HS-5 (cell line): ENCODE measurements around the gene APOBEC4.
"Not testable (repeated sequence)": the region's sequence is repeated elsewhere in the genome, so short reads cannot be mapped to it uniquely, and the experiment has no call there.

Experiments
- DNase-seq: peaks from one replicate; pipeline ENCODE4 v3.0.0-alpha.2; 2012; ENCODE audit warnings: low read depth

Gene APOBEC4

GRCh38 chr1:183652547-183653461 lies at the start of gene APOBEC4:
Gene APOBEC4 (minus strand): TSS chr1:183653316. CDS start chr1:183648781, 4,535 bp downstream.
- no peak for DNase-seq

- DNase-seq, result no peak
Measured at GRCh38 chr1:183702813-183703198, 49.7 kb upstream of the APOBEC4 start.

GRCh38 chr1:183702087-183702812 lies 49.1 kb upstream of the APOBEC4 start:
- no peak for DNase-seq

- no peak for DNase-seq
Measured at GRCh38 chr1:183699616-183700160, 46.6 kb upstream of the APOBEC4 start.

GRCh38 chr1:183697814-183698590 lies 44.9 kb upstream of the APOBEC4 start:
- no peak for DNase-seq

GRCh38 chr1:183696981-183697380 lies 43.9 kb upstream of the APOBEC4 start:
- no peak for DNase-seq

- DNase-seq, result no peak
Measured at GRCh38 chr1:183694755-183695154, 41.6 kb upstream of the APOBEC4 start.

- DNase-seq, result no peak
Measured at GRCh38 chr1:183694066-183694465, 41.0 kb upstream of the APOBEC4 start.

GRCh38 chr1:183693521-183693920 lies 40.4 kb upstream of the APOBEC4 start:
- DNase-seq, result no peak

GRCh38 chr1:183689762-183690204 lies 36.7 kb upstream of the APOBEC4 start:
- no peak for DNase-seq

- no peak for DNase-seq
Measured at GRCh38 chr1:183688341-183689060, 35.4 kb upstream of the APOBEC4 start.

GRCh38 chr1:183687546-183688304 lies 34.6 kb upstream of the APOBEC4 start:
- DNase-seq, result no peak

GRCh38 chr1:183686229-183686628 lies 33.1 kb upstream of the APOBEC4 start:
- no peak for DNase-seq

GRCh38 chr1:183685112-183685713 lies 32.1 kb upstream of the APOBEC4 start:
- DNase-seq, result no peak

GRCh38 chr1:183679363-183679762 lies 26.2 kb upstream of the APOBEC4 start:
- not testable (repeated sequence) for DNase-seq

- DNase-seq, result no peak
Measured at GRCh38 chr1:183678819-183679218, 25.7 kb upstream of the APOBEC4 start.

GRCh38 chr1:183676586-183677189 lies 23.6 kb upstream of the APOBEC4 start:
- no peak for DNase-seq

GRCh38 chr1:183675883-183676585 lies 22.9 kb upstream of the APOBEC4 start:
- no peak for DNase-seq

GRCh38 chr1:183675381-183675780 lies 22.3 kb upstream of the APOBEC4 start:
- no peak for DNase-seq
